NK-92 (cell line): ENCODE data around the gene KRT3.

Source experiments
- DNase-seq: peaks from one replicate; lab custom pipeline; 2025; ENCODE audit not compliant: unreplicated experiment; lab: John Stamatoyannopoulos, UW

KRT3 gene

DNA sequence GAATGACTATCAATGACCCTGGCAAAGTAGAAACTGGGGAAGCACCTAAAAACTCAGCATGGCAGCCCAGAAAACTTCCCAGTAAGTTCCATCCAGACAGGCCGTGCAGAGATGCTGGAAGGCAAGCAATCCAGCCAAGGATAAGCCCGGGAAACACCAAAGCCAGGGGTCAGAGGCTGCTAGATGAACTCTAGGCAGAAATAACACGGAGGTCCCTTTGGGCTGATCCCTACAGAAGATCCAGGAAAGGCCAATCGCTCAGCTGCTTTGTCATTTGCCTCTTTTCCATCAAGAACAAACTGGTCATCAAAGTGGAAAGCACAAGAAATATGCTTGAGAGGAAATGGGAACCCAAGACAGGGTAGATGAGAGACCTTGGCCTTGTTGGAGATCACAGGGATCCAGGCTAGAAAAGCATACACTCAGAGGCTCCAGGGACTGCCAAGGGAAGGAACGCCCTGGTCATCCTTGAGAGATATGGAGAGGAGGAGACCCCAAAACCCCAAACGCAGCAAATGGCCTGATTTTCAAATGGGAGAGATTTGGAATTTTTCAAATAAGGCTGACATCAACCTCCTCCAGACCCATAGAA lies 31.7 kb upstream of the KRT3 start:
- DNase-seq: no peak

DNA sequence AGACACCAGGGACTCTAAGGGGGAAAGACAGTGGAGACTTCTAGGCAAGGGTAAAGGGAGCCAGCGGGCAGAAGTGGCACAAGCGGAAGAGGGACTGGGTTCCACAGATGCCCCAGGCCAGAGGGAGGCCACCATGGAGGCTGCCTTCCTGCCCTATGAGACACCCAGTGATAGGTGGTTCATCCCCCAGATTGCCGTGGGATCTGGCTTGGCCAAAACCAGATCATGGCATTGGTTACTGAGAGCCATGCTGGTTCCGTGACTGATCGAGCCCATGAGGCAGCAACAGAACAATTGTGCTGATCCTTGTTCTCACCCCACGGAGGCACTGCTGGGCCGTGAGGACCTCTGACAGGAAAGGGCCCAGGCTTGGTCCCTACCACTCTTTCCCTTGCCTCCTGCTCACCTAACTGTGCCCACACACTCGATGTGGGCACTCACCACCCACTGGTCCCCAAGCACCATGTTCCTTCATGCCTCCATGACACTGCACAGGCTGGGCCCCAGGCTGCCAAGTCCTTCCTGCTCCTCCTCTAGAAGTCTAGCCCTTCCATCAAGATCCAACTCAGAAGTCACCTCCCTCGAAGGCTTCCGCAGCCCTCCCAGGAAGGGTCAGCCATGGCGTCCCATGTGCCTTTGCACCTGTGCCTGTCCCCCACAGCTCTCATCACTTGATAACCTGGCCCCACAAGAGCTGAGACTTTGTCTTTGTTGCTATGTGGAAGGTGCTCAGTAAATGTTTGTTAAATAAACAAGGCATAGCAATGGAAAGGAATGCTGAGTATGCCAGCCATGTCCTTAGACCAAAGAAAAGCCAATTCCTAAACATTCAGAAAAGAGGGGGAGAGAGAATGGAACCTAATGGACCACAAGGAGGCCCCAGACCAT lies 30.9 kb upstream of the KRT3 start:
- DNase-seq: no peak

GRCh38 chr12:52825961-52826360 lies 30.0 kb upstream of the KRT3 start:
- DNase-seq: no peak

GRCh38 chr12:52824741-52825410 lies 29.0 kb upstream of the KRT3 start:
- no peak for DNase-seq

DNA sequence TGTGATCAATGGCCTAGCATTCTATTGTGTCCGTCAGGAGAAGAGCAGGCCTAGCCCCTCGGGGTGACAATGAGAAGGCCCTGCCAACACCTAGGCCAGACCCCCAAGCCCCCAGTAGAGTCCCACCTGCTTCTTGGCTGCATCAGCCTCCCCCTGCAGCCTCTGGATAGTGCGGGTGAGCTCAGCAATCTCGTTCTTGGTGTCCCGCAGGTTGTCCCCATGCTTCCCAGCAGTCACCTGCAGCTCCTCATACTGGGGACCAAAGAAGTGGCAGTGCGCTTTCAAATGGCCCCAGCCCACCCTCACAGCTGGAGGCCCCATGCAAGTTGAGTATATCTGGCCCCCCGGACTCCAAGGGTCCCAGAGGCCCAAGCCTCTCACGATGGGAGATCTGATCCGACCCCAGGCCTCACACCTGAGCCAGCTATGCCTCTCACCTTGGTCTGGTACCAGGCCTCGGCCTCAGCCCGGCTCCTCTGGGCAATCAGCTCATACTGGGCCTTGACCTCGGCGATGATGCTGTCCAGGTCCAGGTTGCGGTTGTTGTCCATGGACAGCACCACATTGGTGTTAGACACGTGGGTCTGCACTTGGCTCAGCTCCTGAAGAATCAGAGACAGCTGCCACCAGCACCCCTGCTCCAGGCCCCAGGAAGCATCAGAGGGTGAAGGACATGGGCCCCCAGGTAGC lies 28.0 kb upstream of the KRT3 start:
- DNase-seq: no peak

DNA sequence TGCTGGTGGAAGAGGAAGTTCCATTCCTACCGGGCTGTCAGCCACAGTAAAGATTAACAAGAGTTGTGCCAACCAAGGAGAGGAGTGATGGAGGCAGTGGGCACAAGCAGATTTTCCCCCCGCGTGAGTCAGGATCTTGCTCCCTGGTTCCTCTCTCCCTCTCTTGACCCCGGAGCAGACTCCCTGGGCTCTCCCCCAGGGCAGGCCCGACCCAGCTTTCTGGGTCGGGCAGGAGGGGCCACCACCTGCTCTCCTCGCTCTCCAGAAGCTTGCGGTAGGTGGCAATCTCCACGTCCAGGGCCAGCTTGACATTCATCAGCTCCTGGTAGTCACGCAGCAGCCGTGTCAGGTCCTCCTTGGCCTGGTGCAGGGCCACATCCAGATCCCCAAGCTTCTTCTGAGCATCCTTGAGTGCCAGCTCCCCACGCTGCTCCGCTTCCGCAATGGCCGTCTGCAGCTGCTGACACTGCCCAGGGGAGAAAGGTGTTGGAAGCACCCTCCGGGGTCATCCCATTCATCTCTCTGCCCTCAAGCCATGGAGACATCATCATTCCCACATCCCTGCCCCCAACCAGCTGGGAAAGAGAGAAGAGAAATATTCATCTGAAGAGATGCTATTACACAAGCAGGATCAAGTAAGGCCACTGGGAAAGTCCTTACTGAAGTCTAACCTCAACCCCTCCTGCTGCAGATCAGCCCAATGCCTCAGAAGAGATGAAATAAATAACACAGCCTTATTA lies 27.0 kb upstream of the KRT3 start:
- DNase-seq: no peak

GRCh38 chr12:52821826-52822660 lies 26.1 kb upstream of the KRT3 start:
- no peak for DNase-seq

GRCh38 chr12:52821071-52821730 lies 25.3 kb upstream of the KRT3 start:
- no peak for DNase-seq

DNA sequence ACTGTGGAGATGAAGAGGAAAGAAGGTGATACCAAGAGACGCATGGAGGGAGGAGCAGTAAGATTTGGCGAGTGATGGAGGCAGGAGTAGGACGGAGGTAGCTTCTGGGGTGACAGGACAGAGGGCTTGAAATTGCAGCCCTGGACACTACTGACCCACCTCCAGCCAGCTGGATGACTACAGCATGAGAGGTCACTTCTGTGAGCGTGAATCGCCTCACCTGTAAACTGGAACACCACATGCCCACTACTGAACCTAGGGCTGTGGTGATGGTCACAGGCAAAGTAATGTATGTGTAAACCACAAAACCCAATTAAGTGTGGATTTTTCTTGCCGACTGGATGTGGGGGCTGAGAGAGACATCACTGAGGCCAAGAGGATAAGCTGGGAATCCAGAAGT lies 24.6 kb upstream of the KRT3 start:
- no peak for DNase-seq

GRCh38 chr12:52819731-52820510 lies 24.0 kb upstream of the KRT3 start:
- DNase-seq: no peak

GRCh38 chr12:52818887-52819420 lies 23.0 kb upstream of the KRT3 start:
- DNase-seq: no peak

- DNase-seq: no peak
Observed at GRCh38 chr12:52818388-52818787, 22.5 kb upstream of the KRT3 start.

- DNase-seq: no peak
Observed at GRCh38 chr12:52817699-52818238, 21.9 kb upstream of the KRT3 start.

DNA sequence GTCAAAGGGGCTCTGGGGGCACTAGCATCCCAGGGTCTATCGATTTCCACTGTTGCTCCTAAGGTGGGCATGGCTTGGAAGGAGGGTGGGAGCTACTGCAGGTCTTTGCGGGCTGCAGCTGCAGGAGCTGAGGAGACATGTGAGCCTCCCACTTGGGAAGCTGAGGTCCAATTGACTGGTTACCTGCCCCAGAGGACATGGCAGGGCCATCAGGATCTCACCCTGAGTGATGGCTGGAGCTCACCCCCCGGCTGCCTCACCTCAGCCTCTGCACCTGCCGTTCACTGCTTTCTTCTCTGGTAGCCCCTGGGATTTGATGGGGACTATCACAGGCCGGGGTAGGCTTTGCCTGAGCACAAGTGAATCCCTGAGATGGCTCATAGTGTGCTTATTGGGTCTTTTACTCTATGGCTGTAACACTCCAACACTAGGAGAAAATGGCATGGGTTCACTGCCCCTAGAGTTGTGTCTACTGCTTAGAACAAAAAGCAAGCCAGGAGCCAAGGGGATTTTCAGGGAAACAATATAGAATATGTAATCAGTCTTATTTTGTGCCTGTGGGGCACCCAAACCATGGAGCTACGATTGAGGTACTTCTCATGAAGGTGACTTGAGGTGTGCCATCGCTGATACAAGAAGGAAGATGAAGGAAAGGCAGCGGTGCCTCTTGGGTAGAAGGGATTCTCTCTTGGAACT lies 21.2 kb upstream of the KRT3 start:
- no peak for DNase-seq

GRCh38 chr12:52815676-52816588 lies 20.0 kb upstream of the KRT3 start:
- no peak for DNase-seq

DNA sequence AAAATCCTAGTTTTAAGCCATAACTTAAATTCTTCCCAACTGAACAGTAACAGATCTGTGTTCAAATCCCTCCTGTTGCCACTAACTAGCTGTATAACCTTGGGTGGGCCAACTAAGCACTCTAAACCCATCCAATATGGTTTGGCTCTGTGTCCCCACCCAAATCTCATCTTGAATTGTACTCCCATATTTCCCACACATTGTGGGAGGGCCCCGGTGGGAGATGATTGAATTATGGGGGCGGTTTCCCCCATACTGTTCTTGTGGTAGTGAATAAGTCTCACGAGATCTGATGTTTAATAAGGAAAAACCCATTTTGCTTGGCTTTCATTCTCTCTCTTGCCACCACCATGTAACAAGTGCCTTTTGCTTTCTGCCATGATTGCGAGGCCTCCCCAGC lies 19.2 kb upstream of the KRT3 start:
- no peak for DNase-seq
